ENCODE data around the gene RIMBP2. TPM values are rescaled to one million over a fixed set of nuclear protein-coding genes. Genes with fewer than 3 reads are reported as not detected.

RIMBP2 gene
- total RNA-seq, 1 experiment from 2014 or later, result not detected

- no peak for DNase-seq (ENCODE audit: low spot score)
Measured at GRCh38 chr12:130504840-130505175, 211.3 kb downstream of the RIMBP2 start.

- DNase-seq (ENCODE audit: low spot score), result no peak
Measured at GRCh38 chr12:130504110-130504839, 211.8 kb downstream of the RIMBP2 start.

DNA sequence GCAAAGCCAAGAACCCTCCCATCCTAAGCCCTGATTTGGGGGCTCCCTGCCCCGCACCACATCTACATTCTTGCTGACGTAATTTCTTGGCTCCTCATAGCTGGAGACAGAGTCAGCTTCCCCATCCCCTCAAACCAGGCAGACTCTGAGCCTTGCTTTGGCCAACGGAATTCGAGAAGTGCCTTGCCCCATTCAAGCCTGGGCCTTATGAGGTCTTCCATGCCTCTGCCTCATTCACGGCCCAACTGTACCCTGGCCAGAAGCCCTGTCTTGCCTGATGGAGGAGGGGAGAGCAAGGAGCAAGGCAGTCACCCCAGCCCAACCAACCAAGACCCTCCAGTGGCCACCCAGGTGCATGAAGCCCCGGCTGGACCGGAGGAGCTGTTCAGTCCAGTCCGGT is 214.3 kb downstream of the RIMBP2 start:
- DNase-seq (ENCODE audit: low spot score), result no peak

GRCh38 chr12:130500835-130501330 is 215.2 kb downstream of the RIMBP2 start:
- DNase-seq (ENCODE audit: low spot score), result no peak

DNA sequence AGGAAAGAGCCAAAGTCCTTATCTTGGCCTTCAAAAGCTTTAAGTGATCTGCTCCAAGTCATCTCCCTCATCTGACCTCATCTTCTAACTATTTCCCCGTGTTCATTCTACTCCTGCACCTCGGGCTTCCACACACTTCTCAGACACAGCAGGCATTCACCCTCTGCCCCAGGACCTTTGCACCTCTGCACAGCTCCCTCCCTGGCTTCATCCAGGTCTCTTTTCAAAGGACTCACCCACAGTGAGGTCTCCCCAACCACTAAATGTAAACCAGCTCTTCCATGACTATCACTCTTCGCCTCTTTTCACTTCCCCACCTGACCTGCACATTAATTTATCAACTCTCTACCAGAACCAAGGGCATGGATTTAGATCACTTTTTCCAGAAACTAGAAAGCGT is 216.6 kb downstream of the RIMBP2 start:
- no peak for DNase-seq (ENCODE audit: low spot score)

- no peak for DNase-seq (ENCODE audit: low spot score)
Measured at GRCh38 chr12:130498589-130499385, 217.3 kb downstream of the RIMBP2 start.

DNA sequence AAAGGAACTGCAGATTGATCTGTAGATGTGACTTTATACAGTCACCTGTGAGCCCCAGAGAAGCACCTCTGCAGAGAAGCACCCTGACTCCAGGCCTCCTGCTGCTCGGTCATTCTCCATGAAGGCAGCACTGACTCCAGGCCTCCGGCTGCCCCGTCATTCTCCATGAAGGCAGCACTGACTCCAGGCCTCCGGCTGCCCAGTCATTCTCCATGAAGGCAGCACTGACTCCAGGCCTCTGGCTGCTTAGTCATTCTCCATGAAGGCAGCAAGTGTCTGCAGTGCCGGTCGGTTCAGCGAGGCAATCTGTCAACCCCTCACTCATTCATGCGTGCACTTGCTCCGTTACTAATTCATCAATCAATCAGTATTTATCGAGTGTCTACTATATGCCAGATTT is 218.1 kb downstream of the RIMBP2 start:
- DNase-seq (ENCODE audit: low spot score), result no peak

- DNase-seq (ENCODE audit: low spot score), result no peak
Measured at GRCh38 chr12:130497321-130497720, 218.8 kb downstream of the RIMBP2 start.

GRCh38 chr12:130496516-130497120 is 219.5 kb downstream of the RIMBP2 start:
- no peak for DNase-seq (ENCODE audit: low spot score)

GRCh38 chr12:130495156-130495555 is 220.9 kb downstream of the RIMBP2 start:
- no peak for DNase-seq (ENCODE audit: low spot score)

DNA sequence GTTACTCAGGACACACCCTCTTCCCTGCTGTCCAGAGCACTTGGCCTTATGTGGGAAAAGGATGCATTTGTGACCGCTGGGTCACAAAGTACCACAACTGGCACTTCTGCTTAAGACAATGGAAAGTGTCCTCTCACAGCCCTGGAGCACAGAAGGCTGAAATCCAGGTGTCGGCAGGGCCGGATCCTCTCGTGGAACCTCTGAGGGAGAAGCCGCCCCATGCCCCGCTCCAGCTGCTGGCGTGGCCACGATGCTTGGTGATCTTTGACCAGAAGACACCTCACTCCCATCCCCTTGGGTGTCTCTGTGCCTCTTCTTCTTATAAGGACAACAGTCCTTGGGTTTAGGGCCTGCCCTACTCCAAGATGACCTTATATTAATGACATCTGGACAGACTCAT is 221.4 kb downstream of the RIMBP2 start:
- DNase-seq (ENCODE audit: low spot score), result no peak

DNA sequence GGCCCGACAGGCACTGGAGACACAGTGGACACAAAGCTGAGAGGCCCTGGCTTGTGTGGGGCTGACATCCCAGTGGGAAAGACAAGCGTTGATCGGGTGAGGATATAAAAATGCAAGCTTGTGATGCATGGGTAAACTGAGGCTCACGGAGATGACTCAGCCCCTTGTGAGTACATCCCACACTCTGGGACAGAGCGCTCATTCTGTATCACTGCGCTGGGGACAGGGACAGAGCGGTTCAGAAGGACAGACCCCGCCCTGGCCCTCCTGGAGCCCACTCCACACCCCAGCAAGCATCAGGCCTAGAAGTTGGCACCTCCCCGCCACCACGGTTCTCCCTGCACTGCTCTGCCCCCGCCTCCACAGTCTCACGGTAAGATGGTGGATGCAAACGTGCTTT is 222.1 kb downstream of the RIMBP2 start:
- no peak for DNase-seq (ENCODE audit: low spot score)

GRCh38 chr12:130491421-130492357 is 224.4 kb downstream of the RIMBP2 start:
- no peak for DNase-seq (ENCODE audit: low spot score)

DNA sequence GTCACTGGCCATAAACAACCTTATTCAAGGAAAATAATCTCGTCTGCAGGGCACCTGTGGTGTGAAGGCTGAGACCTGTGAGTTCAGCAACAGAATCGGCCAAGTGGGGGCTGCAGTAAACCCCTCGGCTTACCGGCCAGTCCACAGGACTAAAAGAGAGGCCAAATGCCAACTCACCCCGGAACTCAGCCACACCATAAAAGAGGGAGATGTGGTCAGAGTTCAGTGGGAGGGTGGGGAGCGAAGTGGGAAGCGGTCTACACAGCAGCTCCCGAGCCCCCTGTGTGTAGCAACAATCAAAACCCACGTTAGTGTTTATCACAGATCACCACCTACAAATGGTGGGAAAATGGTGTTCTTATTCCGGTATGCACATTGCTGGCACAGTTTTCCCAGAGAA is 225.4 kb downstream of the RIMBP2 start:
- DNase-seq (ENCODE audit: low spot score), result no peak

GRCh38 chr12:130489293-130489692 is 226.8 kb downstream of the RIMBP2 start:
- no peak for DNase-seq (ENCODE audit: low spot score)

DNA sequence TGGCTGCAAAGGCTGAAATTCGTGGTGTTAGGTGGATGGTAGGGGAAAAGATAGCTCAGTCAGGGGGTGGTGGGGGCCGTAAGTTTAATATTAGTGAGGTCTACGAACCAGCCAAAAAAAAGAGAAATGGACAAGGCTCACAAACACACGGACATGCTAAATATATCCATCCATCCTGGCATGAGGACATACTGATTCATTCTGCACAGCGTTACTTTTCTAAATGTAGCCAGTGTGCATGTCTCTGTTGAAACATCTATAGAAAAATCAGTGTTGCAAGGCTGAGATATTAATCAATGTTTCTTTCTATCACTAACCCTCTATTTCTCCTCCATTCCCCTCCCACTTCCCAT is 227.8 kb downstream of the RIMBP2 start:
- no peak for DNase-seq (ENCODE audit: low spot score)

DNA sequence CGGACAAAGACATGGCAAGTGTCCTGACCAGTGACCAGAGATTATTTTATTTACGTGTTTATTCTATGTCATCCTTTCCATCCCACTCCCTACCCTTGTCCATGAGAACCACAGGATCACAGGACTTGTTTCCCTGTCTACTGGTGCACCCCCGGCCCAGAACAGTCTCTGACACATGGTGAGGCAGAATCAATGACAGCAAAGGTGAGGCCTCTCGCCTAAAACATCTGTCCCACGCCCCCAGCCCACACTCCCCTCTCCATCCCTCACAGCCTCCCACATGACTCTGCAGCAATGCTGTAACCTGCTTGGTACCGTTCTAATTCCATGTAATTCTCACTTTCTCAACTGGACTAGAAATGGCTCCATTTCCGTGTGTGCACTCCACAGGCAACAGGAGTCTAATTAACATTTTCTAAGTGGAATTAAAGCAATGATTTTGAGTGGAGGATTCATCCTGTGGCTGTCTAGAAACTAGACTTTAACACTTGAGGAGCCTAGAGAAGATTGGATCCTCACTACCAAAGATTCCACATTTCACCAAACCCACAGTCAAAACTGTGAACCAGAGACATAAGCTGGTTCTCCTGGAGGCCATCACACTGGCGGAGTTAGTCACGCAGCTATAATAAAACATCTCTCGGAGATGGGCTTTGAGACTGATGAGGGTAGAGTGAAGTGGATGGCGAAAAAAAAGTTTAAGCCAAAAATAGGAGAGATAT is 228.3 kb downstream of the RIMBP2 start:
- DNase-seq (ENCODE audit: low spot score), result no peak

- no peak for DNase-seq (ENCODE audit: low spot score)
Measured at GRCh38 chr12:130486891-130487416, 229.1 kb downstream of the RIMBP2 start.

DNA sequence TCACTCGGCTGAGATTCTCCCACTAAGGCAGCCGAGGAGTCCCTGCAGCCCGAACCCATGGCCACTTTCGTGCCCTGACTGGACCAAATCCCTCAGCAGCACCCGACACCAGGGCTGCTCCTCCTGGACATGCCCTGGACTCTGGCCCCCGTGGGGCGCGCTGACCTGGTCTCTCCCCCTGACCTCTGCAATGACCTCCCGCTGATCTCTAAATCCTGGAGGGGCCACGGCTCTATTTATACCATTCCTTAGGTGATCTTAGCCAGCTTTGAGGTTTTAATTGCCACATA is 230.0 kb downstream of the RIMBP2 start:
- DNase-seq (ENCODE audit: low spot score), result no peak

DNA sequence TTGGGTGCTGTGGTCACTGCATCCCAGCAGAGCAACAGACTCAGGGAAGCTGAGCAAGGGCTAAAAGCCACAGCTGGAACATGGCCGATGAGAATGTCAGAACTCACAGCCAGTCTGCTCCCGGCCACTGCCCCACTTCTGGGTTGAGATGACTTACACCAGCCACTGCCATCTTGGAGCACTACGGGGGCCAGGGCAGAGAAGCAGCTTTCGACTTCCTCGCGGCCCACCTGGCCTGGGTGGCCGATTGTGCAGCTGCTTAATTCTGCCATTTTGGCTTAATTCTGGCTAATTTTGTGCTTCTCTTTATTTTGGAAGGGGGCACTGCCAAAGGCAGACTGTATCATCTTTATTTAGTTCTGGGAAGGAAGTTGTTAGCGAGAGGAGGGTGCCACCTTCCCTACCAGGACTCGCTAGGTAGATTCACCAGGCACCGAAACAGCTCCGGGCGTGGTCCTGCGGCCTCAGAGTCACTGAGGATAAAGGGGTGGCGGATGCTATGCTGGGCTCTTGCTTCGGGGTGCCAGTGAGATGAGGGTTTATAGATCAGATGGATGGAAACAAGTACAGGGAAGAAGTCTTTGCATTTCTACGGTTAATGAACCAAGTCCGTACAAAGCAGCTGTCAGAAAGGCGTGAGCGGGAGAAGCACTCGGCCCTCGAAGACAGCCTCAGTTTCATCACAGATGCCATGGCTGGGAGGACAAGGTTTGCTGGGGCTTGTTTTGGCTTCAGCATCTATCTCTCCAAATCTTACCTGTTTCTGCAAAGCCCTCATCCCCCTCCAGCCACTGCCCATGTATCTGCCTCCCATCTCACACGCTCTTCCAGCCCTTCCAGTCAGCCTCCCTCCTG is 230.6 kb downstream of the RIMBP2 start:
- no peak for DNase-seq (ENCODE audit: low spot score)

All from A172 (cell line).